HEK293T (cell line): ENCODE measurements around the gene ARX.

Experiments
- CTCF ChIA-PET: fragments of 350-600 bp; formaldehyde crosslinking; extraction: SDS; loops from one replicate; lab custom pipeline; 2021; ENCODE audit warnings: antibody characterized with exemption, inconsistent platforms; lab: Yijun Ruan, JAX
- POLR2A ChIA-PET: fragments of 350-600 bp; formaldehyde crosslinking; extraction: SDS; loops from one replicate; lab custom pipeline; 2020; ENCODE audit warnings: antibody characterized with exemption, inconsistent platforms; lab: Yijun Ruan, JAX
- DNase-seq: peaks from one replicate; pipeline ENCODE4 v3.0.0; 2012; ENCODE audit warnings: mixed read lengths; ENCODE audit errors: extremely low spot score
- ARNT ChIP-seq: fragments of 450-650 bp; IDR thresholded peaks from 2 replicates; pipeline ENCODE4 v1.6.1; 2017; ENCODE audit warnings: mild to moderate bottlenecking
- BHLHE40 ChIP-seq: fragments of 450-650 bp; IDR thresholded peaks from 2 replicates; pipeline ENCODE4 v1.6.1; 2016; ENCODE audit warnings: mild to moderate bottlenecking, moderate library complexity, borderline replicate concordance
- CTBP1 ChIP-seq: fragments of 450-650 bp; IDR thresholded peaks from 2 replicates; pipeline ENCODE4 v1.6.1; 2016; ENCODE audit warnings: borderline replicate concordance
- ELF4 ChIP-seq: fragments of 450-650 bp; IDR thresholded peaks from 2 replicates; pipeline ENCODE4 v1.6.1; 2017; ENCODE audit warnings: antibody characterized with exemption
- FOXA1 ChIP-seq: fragments of 450-650 bp; IDR thresholded peaks from 2 replicates; pipeline ENCODE4 v1.6.1; 2016; ENCODE audit warnings: mild to moderate bottlenecking
- FOXK2 ChIP-seq: fragments of 450-650 bp; IDR thresholded peaks from 2 replicates; pipeline ENCODE4 v1.6.1; 2016; ENCODE audit warnings: mild to moderate bottlenecking
- FOXM1 ChIP-seq: fragments of 450-650 bp; IDR thresholded peaks from 2 replicates; pipeline ENCODE4 v1.6.1; 2017; ENCODE audit warnings: mild to moderate bottlenecking, borderline replicate concordance
- HDGF ChIP-seq: fragments of 450-650 bp; IDR thresholded peaks from 2 replicates; pipeline ENCODE4 v1.6.1; 2017; ENCODE audit warnings: antibody characterized with exemption, borderline replicate concordance
- L3MBTL2 ChIP-seq: fragments of 450-650 bp; conservative IDR thresholded peaks from 2 replicates; pipeline ENCODE4 v1.6.1; 2016; ENCODE audit warnings: mild to moderate bottlenecking
- LEF1 ChIP-seq: fragments of 450-650 bp; IDR thresholded peaks from 2 replicates; pipeline ENCODE4 v1.6.1; 2017; ENCODE audit warnings: mild to moderate bottlenecking, borderline replicate concordance
- NFRKB ChIP-seq: fragments of 450-650 bp; IDR thresholded peaks from 2 replicates; pipeline ENCODE4 v1.6.1; 2016; ENCODE audit warnings: mild to moderate bottlenecking, moderate library complexity
- SP1 ChIP-seq: fragments of 450-650 bp; IDR thresholded peaks from 2 replicates; pipeline ENCODE4 v1.6.1; 2017
- SUZ12 ChIP-seq: fragments of 450-650 bp; IDR thresholded peaks from 2 replicates; pipeline ENCODE4 v1.6.1; 2016; ENCODE audit warnings: mild to moderate bottlenecking
- TARDBP ChIP-seq: fragments of 450-650 bp; IDR thresholded peaks from 2 replicates; pipeline ENCODE4 v1.6.1; 2016
- ZNF384 ChIP-seq: fragments of 450-650 bp; IDR thresholded peaks from 2 replicates; pipeline ENCODE4 v1.6.1; 2016
- TF ChIP-seq, protein P1 (sequence below): fragments of 450-650 bp; IDR thresholded peaks from 2 replicates; pipeline ENCODE4 v1.6.1; 2016

ARX gene

DNA sequence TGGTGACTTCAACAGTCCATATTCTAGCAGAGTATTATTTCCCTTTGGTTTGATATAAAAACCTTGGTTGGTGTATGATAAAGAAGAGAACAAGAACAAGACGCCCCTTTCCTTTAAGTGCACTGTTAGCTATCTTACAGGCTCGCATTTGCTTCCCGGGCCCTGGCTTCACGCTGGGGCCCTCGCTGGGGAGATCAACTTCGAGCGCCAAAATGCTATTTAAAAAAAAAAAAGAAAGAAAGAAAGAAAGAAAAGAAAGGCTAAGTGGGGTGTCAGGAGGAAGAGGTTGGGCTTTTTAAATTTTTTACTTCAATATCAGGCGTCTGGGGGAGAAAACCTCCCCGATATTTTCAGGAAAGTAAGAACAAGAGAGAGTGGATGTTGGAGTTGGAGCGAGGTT is 11.7 kb downstream of the ARX start:
- ChIA-PET CTCF (no interaction called here), POLR2A (no interaction called here)
- no peak for DNase-seq
- TF ChIP-seq FOXK2 (no peak), L3MBTL2 (no peak), LEF1 (no peak), FOXM1 (no peak), ZNF384 (no peak), HDGF (no peak), SP1 (no peak), NFRKB (no peak), TARDBP (no peak), ARNT (no peak), CTBP1 (no peak), FOXA1 (no peak), SUZ12 (no peak), ELF4 (no peak), BHLHE40 (no peak)
- TF ChIP-seq, protein P1, sequence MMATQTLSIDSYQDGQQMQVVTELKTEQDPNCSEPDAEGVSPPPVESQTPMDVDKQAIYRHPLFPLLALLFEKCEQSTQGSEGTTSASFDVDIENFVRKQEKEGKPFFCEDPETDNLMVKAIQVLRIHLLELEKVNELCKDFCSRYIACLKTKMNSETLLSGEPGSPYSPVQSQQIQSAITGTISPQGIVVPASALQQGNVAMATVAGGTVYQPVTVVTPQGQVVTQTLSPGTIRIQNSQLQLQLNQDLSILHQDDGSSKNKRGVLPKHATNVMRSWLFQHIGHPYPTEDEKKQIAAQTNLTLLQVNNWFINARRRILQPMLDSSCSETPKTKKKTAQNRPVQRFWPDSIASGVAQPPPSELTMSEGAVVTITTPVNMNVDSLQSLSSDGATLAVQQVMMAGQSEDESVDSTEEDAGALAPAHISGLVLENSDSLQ = no peak

DNA sequence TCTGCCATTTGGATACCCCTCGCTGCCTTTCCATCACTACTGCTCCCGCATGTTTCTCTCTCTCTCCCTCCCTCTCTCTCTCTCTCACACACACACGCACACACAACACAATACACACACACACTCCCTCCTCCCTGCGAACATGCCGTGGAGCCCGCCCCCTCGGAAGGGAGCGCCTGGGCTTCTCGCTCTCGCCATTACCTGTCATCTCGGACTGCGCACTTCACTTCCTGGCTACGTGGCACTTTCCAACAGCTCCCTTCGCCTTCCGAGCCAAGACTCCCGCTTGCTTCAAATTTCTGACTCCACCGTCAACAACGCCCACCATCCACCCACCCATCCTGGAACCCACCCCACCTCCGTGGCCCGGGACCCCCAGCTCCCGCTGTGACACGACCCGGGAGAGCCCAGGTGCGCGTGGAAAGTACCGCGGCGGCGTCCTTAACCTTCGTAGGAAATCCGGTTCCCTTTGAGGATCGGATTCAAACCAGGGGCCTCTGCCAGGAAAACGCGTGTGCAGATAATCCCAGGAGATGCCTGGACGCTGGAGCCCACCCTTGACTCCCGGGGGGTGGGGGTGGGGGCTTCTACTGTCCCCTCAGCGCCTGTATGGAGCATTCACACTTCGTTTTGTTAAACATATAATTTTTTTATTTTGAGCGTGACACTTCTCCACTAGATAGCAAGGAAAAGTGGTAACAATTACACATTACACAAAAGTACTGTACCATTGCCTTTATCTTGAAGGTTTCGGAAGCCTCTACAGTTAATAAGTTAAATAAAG is 12.5 kb downstream of the ARX start:
- CTCF ChIA-PET = no interaction called here
- TF ChIP-seq NFRKB = no peak
- no peak for TF ChIP-seq ARNT
- no peak for TF ChIP-seq LEF1
- no peak for TF ChIP-seq L3MBTL2
- no peak for TF ChIP-seq HDGF
- no peak for TF ChIP-seq BHLHE40
- TF ChIP-seq TARDBP = no peak
- TF ChIP-seq, protein P1 = no peak
- TF ChIP-seq FOXA1 = no peak
- TF ChIP-seq FOXM1 = no peak
- TF ChIP-seq CTBP1 = no peak
- POLR2A ChIA-PET = no interaction called here
- no peak for DNase-seq

DNA sequence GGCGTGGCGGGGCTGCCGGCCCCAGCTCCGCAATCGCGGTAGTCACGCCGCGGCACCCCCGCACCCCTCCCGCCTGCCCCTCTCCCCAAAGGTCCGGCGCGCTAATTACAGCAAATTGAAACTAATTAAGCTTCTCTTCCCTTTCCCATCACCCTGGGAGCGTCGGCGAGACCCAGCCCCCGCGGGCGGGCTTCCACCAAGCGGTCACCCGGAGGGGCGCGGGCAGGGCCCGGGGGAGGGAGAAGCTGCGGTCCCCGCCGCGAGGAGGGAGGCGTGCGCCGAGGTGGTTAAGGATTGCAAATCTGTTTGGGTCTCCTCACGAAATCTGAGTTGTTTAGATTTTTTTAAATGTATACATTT is 13.1 kb downstream of the ARX start:
- TF ChIP-seq, protein P1 = no peak
- no peak for TF ChIP-seq ELF4
- no peak for TF ChIP-seq L3MBTL2
- no peak for TF ChIP-seq SUZ12
- TF ChIP-seq BHLHE40 = no peak
- TF ChIP-seq ZNF384 = no peak
- TF ChIP-seq ARNT = no peak
- TF ChIP-seq HDGF = no peak
- no peak for TF ChIP-seq FOXK2
- no peak for TF ChIP-seq SP1
- DNase-seq = no peak
- ChIA-PET CTCF (no interaction called here), POLR2A (no interaction called here)

DNA sequence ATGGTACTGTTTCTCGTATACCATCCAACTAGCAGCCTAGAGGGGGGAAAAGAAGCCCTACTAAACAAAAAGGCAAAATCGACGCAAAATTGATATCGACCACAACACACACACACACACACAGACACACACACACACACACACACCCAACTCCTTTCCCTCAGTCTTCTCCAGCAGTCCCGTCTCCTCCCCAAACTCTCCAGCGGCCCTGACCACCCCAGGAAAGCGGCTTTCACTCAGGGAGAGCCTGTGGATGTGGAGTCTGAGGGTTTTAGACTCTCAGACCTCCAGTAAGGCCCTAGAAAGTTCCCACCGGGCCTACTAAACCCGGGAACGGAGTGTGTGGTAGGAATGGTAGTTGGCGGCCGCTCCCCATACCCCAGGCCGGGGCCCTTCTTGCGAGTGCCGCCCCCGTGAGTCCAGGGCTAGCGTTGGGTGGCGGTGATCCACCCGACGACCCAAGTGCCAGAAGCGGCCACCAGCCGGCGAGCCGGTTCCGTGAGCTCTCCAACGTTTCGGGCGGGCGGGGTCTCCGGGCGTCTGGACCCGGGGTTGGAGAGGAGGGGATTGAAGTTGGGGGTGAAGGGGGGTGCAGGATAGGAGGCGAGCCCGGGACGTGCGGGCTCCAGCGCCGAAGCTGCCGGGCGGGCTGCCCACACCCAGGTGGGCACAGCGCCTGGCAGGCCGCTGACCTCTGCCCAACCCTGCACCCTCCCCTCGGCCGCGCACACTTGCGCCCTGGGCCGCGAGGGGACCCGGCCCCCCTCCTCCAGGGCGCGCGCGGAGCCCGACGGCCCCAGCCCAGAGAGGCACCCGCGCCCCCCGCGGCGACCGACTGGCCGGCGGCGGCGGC is 13.7 kb downstream of the ARX start:
- CTCF ChIA-PET = no interaction called here
- POLR2A ChIA-PET = no interaction called here

DNA sequence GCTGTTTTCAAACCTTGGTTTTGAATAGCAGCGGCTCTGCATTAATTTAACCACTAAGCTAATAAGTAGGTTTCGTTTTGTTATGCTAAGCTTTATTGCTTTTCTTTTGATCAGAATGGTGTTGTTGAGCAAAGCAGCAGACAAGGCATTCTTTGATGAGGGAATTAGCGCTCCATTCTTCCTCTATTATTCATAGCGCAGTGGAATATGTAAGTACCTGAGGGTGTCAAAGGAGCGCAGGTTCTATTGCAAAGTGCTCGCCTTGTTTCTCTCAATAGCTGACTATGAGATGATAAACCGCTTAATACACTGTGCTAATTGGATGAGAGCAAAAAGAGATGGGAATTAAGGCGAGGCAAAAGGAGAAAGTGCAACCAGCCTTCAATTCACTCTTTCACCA is 16.3 kb downstream of the ARX start:
- ChIA-PET POLR2A (interaction anchor here (1.0 kb wide), 1 partner anchor 21 kb away, joined by 3 read pairs; no protein-coding TSS in a partner anchor), CTCF (no interaction called here)
- no peak for DNase-seq
- TF ChIP-seq NFRKB = no peak
- TF ChIP-seq FOXA1 = no peak
- no peak for TF ChIP-seq ARNT
- no peak for TF ChIP-seq TARDBP
- TF ChIP-seq FOXM1 = no peak
- no peak for TF ChIP-seq L3MBTL2
- no peak for TF ChIP-seq SUZ12
- no peak for TF ChIP-seq LEF1
- TF ChIP-seq, protein P1 = no peak
- TF ChIP-seq ELF4 = no peak
- no peak for TF ChIP-seq HDGF
- no peak for TF ChIP-seq ZNF384
- no peak for TF ChIP-seq CTBP1
- TF ChIP-seq BHLHE40 = no peak
- no peak for TF ChIP-seq SP1
- TF ChIP-seq FOXK2 = no peak

More for the DNA sequence above, 13.7 kb downstream of the ARX start:
- no peak for DNase-seq
- no peak for TF ChIP-seq LEF1
- TF ChIP-seq SUZ12 = no peak
- no peak for TF ChIP-seq NFRKB
- TF ChIP-seq ARNT = no peak
- no peak for TF ChIP-seq ZNF384
- no peak for TF ChIP-seq BHLHE40
- no peak for TF ChIP-seq CTBP1
- TF ChIP-seq, protein P1 = no peak
- no peak for TF ChIP-seq HDGF
- TF ChIP-seq SP1 = no peak
- TF ChIP-seq TARDBP = no peak
